SK-N-SH (cell line): Measurements from ENCODE around the gene CENPO. TPM values are rescaled to one million over a fixed set of nuclear protein-coding genes. Genes with fewer than 3 reads are reported as not detected.

Experiments used
- CTCF ChIA-PET: fragments of 300-600, 350-600 bp; formaldehyde crosslinking; extraction: SDS; loops from one replicate; lab custom pipeline; 2021; lab: Yijun Ruan, JAX
- POLR2A ChIA-PET: fragments of 350-600 bp; sonication (Branson Sonifier 250); formaldehyde crosslinking; extraction: SDS; loops from one replicate; lab custom pipeline; 2020; ENCODE audit warnings: antibody characterized with exemption, inconsistent platforms; lab: Yijun Ruan, JAX
- DNase-seq: peaks from one replicate; pipeline ENCODE4 v3.0.0; 2012
- H2AFZ ChIP-seq: fragments of 200-600 bp; sonication (generic); 2 replicates; pipeline ENCODE4 v1.8.1; 2016; ENCODE audit warnings: antibody characterized with exemption, mild to moderate bottlenecking, low read depth
- H3F3A ChIP-seq: fragments of 200-600 bp; sonication (generic); replicated peaks from 2 replicates; pipeline ENCODE3; 2016; ENCODE audit warnings: antibody characterized with exemption, mild to moderate bottlenecking; ENCODE audit not compliant: insufficient read depth
- H3K27ac ChIP-seq, 2 experiments: fragments of 200-500 bp in 1 of 2; fragments of 200-600 bp in 1 of 2; sonication (Bioruptor generic) in 1 of 2; sonication (generic), shearing (Covaris generic) in 1 of 2; 2 replicates each; pipeline versions ENCODE4 v1.5.1 to v1.6.1; 2014 to 2016; ENCODE audit warnings: low read depth in 2 of 2, inconsistent platforms in 1 of 2, low read length in 1 of 2, mild to moderate bottlenecking in 1 of 2, mixed read lengths in 1 of 2
- H3K27me3 ChIP-seq: fragments of 200-600 bp; sonication (generic), shearing (Covaris generic); 2 replicates; pipeline ENCODE4 v1.6.1; 2016; ENCODE audit warnings: mixed run types; ENCODE audit not compliant: insufficient read depth
- H3K36me3 ChIP-seq, 2 experiments: fragments of 200-500 bp in 1 of 2; fragments of 200-600 bp in 1 of 2; sonication (Bioruptor generic) in 1 of 2; sonication (generic) in 1 of 2; replicated peaks in 1 of 2; 2 replicates each; pipeline versions ENCODE3 to v1.5.1; 2014 to 2016; ENCODE audit warnings: low read length in 1 of 2, mild to moderate bottlenecking in 1 of 2; ENCODE audit not compliant: insufficient read depth in 2 of 2, control insufficient read depth in 1 of 2
- H3K4me1 ChIP-seq, 2 experiments: fragments of 200-500 bp in 1 of 2; fragments of 200-600 bp in 1 of 2; sonication (Bioruptor generic) in 1 of 2; sonication (generic), shearing (Covaris generic) in 1 of 2; 2 replicates each; pipeline versions ENCODE4 v1.5.1 to v1.6.1; 2014 to 2016; ENCODE audit warnings: low read depth in 1 of 2, low read length in 1 of 2, mixed run types in 1 of 2; ENCODE audit not compliant: insufficient read depth in 2 of 2, control insufficient read depth in 1 of 2
- H3K4me2 ChIP-seq: fragments of 200-600 bp; sonication (generic), shearing (Covaris generic); 2 replicates; pipeline ENCODE4 v1.6.1; 2017; ENCODE audit warnings: mixed run types
- H3K4me3 ChIP-seq, 2 experiments: fragments of 200-500 bp in 1 of 2; fragments of 200-600 bp in 1 of 2; sonication (Bioruptor generic) in 1 of 2; sonication (generic), shearing (Covaris generic) in 1 of 2; 2 replicates each; pipeline versions ENCODE4 v1.5.1 to v1.8.1; 2014 to 2016; ENCODE audit warnings: low read depth in 2 of 2, inconsistent platforms in 1 of 2, low read length in 1 of 2, mild to moderate bottlenecking in 1 of 2, mixed read lengths in 1 of 2, moderate library complexity in 1 of 2
- H3K79me2 ChIP-seq: fragments of 200-600 bp; sonication (generic); 2 replicates; pipeline ENCODE4 v1.8.1; 2017; ENCODE audit warnings: mild to moderate bottlenecking; ENCODE audit not compliant: insufficient read depth
- H3K9ac ChIP-seq: fragments of 200-600 bp; sonication (generic); 2 replicates; pipeline ENCODE4 v1.6.1; 2017; ENCODE audit warnings: mixed run types
- H3K9me2 ChIP-seq: fragments of 200-600 bp; sonication (generic); 2 replicates; pipeline ENCODE4 v1.6.1; 2017; ENCODE audit warnings: mixed run types
- H3K9me3 ChIP-seq: fragments of 200-600 bp; sonication (generic); 2 replicates; pipeline ENCODE4 v1.6.1; 2017; ENCODE audit warnings: mixed run types, mild to moderate bottlenecking, moderate library complexity
- H4K20me1 ChIP-seq: fragments of 200-600 bp; sonication (generic); 2 replicates; pipeline ENCODE4 v1.6.1; 2017; ENCODE audit warnings: mild to moderate bottlenecking, mixed run types; ENCODE audit not compliant: insufficient read depth
- CHD2 ChIP-seq: fragments of 150-350 bp; IDR thresholded peaks from 2 replicates; pipeline ENCODE4 v1.6.1; 2018; ENCODE audit warnings: low read length; ENCODE audit not compliant: partially characterized antibody
- ELF1 ChIP-seq: IDR thresholded peaks from 2 replicates; pipeline ENCODE4 v1.4.0; 2012
- EP300 ChIP-seq, 2 experiments: IDR thresholded peaks; 2 replicates each; pipeline versions ENCODE4 v1.4.0 to v1.6.1; 2012; ENCODE audit warnings: borderline replicate concordance in 1 of 2, low read depth in 1 of 2, low read length in 1 of 2
- FOXJ3 ChIP-seq: sonication (generic); formaldehyde crosslinking; IDR thresholded peaks from 2 replicates; pipeline ENCODE4 v1.5.1; 2020; ENCODE audit warnings: mild to moderate bottlenecking, missing genetic modification reagents
- GATA2 ChIP-seq: sonication (generic); formaldehyde crosslinking; IDR thresholded peaks from 2 replicates; pipeline ENCODE4 v1.5.0; 2020; ENCODE audit warnings: mild to moderate bottlenecking, missing genetic modification reagents
- JUND ChIP-seq: IDR thresholded peaks from 2 replicates; pipeline ENCODE4 v1.4.0; 2012
- MXI1 ChIP-seq: IDR thresholded peaks from 2 replicates; pipeline ENCODE4 v1.6.1; 2012; ENCODE audit warnings: mild to moderate bottlenecking, low read depth, low read length, improper control_type of control experiment
- NFIC ChIP-seq: IDR thresholded peaks from 2 replicates; pipeline ENCODE4 v1.4.0; 2012; ENCODE audit warnings: borderline replicate concordance
- NRF1 ChIP-seq: IDR thresholded peaks from 2 replicates; pipeline ENCODE4 v1.6.1; 2012; ENCODE audit warnings: low read depth, mild to moderate bottlenecking, low read length
- RAD21 ChIP-seq: IDR thresholded peaks from 2 replicates; pipeline ENCODE4 v1.6.1; 2012; ENCODE audit warnings: mild to moderate bottlenecking, low read length
- RCOR1 ChIP-seq: fragments of 150-350 bp; IDR thresholded peaks from 2 replicates; pipeline ENCODE4 v1.6.1; 2017; ENCODE audit warnings: antibody characterized with exemption, low read length
- RXRA ChIP-seq: IDR thresholded peaks from 2 replicates; pipeline ENCODE4 v1.4.0; 2012; ENCODE audit warnings: low read depth, mild to moderate bottlenecking, borderline replicate concordance
- SIN3A ChIP-seq: IDR thresholded peaks from 2 replicates; pipeline ENCODE4 v1.6.1; 2012; ENCODE audit warnings: low read depth, mild to moderate bottlenecking, low read length, moderate library complexity, borderline replicate concordance
- SMC3 ChIP-seq: IDR thresholded peaks from 2 replicates; pipeline ENCODE4 v1.6.1; 2012; ENCODE audit warnings: low read depth, low read length, improper control_type of control experiment
- TAF1 ChIP-seq: IDR thresholded peaks from 2 replicates; pipeline ENCODE4 v1.6.1; 2012; ENCODE audit warnings: low read depth, mild to moderate bottlenecking, low read length, moderate library complexity, borderline replicate concordance
- TEAD4 ChIP-seq: IDR thresholded peaks from 2 replicates; pipeline ENCODE4 v1.4.0; 2012; ENCODE audit warnings: mild to moderate bottlenecking, borderline replicate concordance; ENCODE audit not compliant: insufficient read depth
- YY1 ChIP-seq: IDR thresholded peaks from 2 replicates; pipeline ENCODE4 v1.4.0; 2012; ENCODE audit warnings: low read depth, mild to moderate bottlenecking
- polyA plus RNA-seq, 3 experiments: library from polyadenylated mRNA; depleted of rRNA; stranded (reverse); fragments of >200 nt; gene quantifications; 2 replicates each; pipeline ENCODE4 v1.2.3, GENCODE V29; 2012
- TF ChIP-seq, protein P1 (sequence below): IDR thresholded peaks from 2 replicates; pipeline ENCODE4 v1.4.0; 2012; ENCODE audit warnings: low read depth
- TF ChIP-seq, protein P2 (sequence below): IDR thresholded peaks from 2 replicates; pipeline ENCODE4; 2012
- TF ChIP-seq, protein P3 (sequence below): IDR thresholded peaks from 2 replicates; pipeline ENCODE4 v1.4.0; 2012; ENCODE audit warnings: low read depth, borderline replicate concordance

CENPO gene
- polyA plus RNA-seq, 1 of the 3 experiments (the other 2 are of a cell fraction), result 18.3 TPM

DNA sequence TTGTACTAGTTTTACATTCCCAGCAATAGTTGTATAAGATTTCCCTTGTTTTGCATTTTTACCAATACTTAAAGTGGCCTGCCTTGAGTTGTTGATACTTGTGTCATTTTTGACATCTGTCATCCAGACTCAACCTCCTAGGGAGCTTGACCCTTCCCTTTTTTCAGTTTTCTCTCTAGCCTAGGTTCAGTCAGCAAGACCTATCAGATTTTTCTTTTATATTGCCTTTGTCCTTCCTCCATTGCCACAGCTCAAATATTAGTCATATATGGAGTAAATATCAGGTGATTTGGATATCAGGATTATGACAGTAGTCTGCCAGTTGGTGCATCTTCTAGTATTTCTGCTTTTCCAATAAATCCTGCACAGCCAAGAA, 13.4 kb downstream of the CENPO start:
- POLR2A ChIA-PET, result no interaction called here
- no peaks in the 10 kb centered on the region for H3K9me2 ChIP-seq
- peaks cover 11% of the 10 kb centered on the region for H3F3A ChIP-seq
- no peak for DNase-seq
- peaks cover 2% of the 10 kb centered on the region; the same call in 1 of the 2 replicates for H4K20me1 ChIP-seq
- H3K79me2 ChIP-seq, result peaks cover 95% of the 10 kb centered on the region
- peaks cover 8 to 17% of the 10 kb centered on the region in 2 experiments for H3K36me3 ChIP-seq
- H3K4me1 ChIP-seq, result peaks cover 0 to 11% of the 10 kb centered on the region in 2 experiments; a peak in 2 of 4 replicates
- no peak for TF ChIP-seq EP300 (IDR thresholded peaks at IDR 0.05; ENCODE audit: borderline replicate concordance in 1 of 2, low read depth in 1 of 2, low read length in 1 of 2)
- no peak for TF ChIP-seq CHD2
- TF ChIP-seq NRF1, result no peak
- no peak for TF ChIP-seq RCOR1
- TF ChIP-seq TAF1, result no peak
- no peak for TF ChIP-seq ELF1
- TF ChIP-seq, protein P1, sequence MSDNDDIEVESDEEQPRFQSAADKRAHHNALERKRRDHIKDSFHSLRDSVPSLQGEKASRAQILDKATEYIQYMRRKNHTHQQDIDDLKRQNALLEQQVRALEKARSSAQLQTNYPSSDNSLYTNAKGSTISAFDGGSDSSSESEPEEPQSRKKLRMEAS, result no peak
- TF ChIP-seq TEAD4, result no peak
- TF ChIP-seq JUND, result no peak
- no peak for TF ChIP-seq GATA2
- TF ChIP-seq MXI1, result no peak
- TF ChIP-seq, protein P2, sequence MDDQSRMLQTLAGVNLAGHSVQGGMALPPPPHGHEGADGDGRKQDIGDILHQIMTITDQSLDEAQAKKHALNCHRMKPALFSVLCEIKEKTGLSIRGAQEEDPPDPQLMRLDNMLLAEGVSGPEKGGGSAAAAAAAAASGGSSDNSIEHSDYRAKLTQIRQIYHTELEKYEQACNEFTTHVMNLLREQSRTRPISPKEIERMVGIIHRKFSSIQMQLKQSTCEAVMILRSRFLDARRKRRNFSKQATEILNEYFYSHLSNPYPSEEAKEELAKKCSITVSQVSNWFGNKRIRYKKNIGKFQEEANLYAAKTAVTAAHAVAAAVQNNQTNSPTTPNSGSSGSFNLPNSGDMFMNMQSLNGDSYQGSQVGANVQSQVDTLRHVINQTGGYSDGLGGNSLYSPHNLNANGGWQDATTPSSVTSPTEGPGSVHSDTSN, result no peak
- TF ChIP-seq FOXJ3 (CRISPR knock-in tag), result no peak
- no peak for TF ChIP-seq RAD21
- TF ChIP-seq SMC3, result no peak
- TF ChIP-seq RXRA, result no peak
- TF ChIP-seq SIN3A, result no peak
- TF ChIP-seq, protein P3, sequence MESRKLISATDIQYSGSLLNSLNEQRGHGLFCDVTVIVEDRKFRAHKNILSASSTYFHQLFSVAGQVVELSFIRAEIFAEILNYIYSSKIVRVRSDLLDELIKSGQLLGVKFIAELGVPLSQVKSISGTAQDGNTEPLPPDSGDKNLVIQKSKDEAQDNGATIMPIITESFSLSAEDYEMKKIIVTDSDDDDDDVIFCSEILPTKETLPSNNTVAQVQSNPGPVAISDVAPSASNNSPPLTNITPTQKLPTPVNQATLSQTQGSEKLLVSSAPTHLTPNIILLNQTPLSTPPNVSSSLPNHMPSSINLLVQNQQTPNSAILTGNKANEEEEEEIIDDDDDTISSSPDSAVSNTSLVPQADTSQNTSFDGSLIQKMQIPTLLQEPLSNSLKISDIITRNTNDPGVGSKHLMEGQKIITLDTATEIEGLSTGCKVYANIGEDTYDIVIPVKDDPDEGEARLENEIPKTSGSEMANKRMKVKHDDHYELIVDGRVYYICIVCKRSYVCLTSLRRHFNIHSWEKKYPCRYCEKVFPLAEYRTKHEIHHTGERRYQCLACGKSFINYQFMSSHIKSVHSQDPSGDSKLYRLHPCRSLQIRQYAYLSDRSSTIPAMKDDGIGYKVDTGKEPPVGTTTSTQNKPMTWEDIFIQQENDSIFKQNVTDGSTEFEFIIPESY, result no peak
- TF ChIP-seq NFIC, result no peak
- TF ChIP-seq YY1, result no peak
- no peak overlapping the region for H3K4me2 ChIP-seq
- peak overlapping the region in 1 of 2 experiments; percentile 23; a peak in 1 of 4 replicates for H3K27ac ChIP-seq
- H3K27me3 ChIP-seq, result no peaks in the 10 kb centered on the region
- no peak overlapping the region for H3K9ac ChIP-seq
- no peak overlapping the region for H3K4me3 ChIP-seq
- no peak overlapping the region for H2AFZ ChIP-seq
- no peaks in the 10 kb centered on the region for H3K9me3 ChIP-seq
- CTCF ChIA-PET, result interaction anchor here (1.5 to 1.8 kb wide), 2 partner anchors 12 to 21 kb away, joined by 3 to 4 read pairs; no protein-coding TSS in a partner anchor
